SK-N-SH treated with all-trans-retinoic acid at 6 μM for 48 hours (cell line): Measurements from ENCODE around the gene MIGA1.

Experiments used
- CREB5 ChIP-seq: fragments of 250-450 bp; sonication (Bioruptor Pico); IDR thresholded peaks from 2 replicates; pipeline ENCODE4 v1.5.1; 2020; ENCODE audit warnings: low read depth, mild to moderate bottlenecking, moderate library complexity
- PATZ1 ChIP-seq: fragments of 250-450 bp; sonication (Bioruptor Pico); IDR thresholded peaks from 2 replicates; pipeline ENCODE4 v1.8.0; 2020; ENCODE audit warnings: mild to moderate bottlenecking, moderate library complexity, borderline replicate concordance
- POU6F1 ChIP-seq: fragments of 250-450 bp; sonication (Bioruptor Pico); IDR thresholded peaks from 2 replicates; pipeline ENCODE4 v1.8.0; 2021; ENCODE audit warnings: low read depth, mild to moderate bottlenecking, moderate library complexity, borderline replicate concordance
- TCF4 ChIP-seq: fragments of 250-450 bp; sonication (Bioruptor Pico); IDR thresholded peaks from 2 replicates; pipeline ENCODE4 v1.8.0; 2021; ENCODE audit warnings: mild to moderate bottlenecking, moderate library complexity, borderline replicate concordance
- ZFP3 ChIP-seq: fragments of 250-450 bp; sonication (Bioruptor Pico); IDR thresholded peaks from 2 replicates; pipeline ENCODE4 v1.5.0; 2020; ENCODE audit warnings: mild to moderate bottlenecking, moderate library complexity
- ZFP30 ChIP-seq: fragments of 450-650 bp; formaldehyde crosslinking; IDR thresholded peaks from 2 replicates; pipeline ENCODE4 v1.5.0; 2022; ENCODE audit warnings: mild to moderate bottlenecking, moderate library complexity

GRCh38 chr1:77802026-77802425, 22.6 kb downstream of the MIGA1 start:
- no peak for TF ChIP-seq PATZ1 (CRISPR knock-in tag)
- TF ChIP-seq ZFP30 (CRISPR knock-in tag) = no peak
- no peak for TF ChIP-seq POU6F1 (CRISPR knock-in tag)
- no peak for TF ChIP-seq TCF4 (CRISPR knock-in tag)
- no peak for TF ChIP-seq CREB5 (CRISPR knock-in tag)
- TF ChIP-seq ZFP3 = no peak
